ENCODE measurements around the gene SDHAF1. TPM values are rescaled to one million over a fixed set of nuclear protein-coding genes. Genes with fewer than 3 reads are reported as not detected.

The SDHAF1 gene
- total and polyA plus RNA-seq, 2 experiments from 2014 or later = 28.6 to 36.5 TPM

GRCh38 chr19:35996777-35997176, 1.8 kb downstream of the SDHAF1 start:
- DNase-seq (ENCODE audit: low spot score) = no peak
- no peaks in the 10 kb centered on the region for H3K9me2 ChIP-seq (replicated peaks; ENCODE audit: insufficient read depth)
- H3K4me3 ChIP-seq = no peak overlapping the region
- no peaks in the 10 kb centered on the region for H3K27me3 ChIP-seq
- peak overlapping the region; percentile 91 for H3K4me2 ChIP-seq
- TF ChIP-seq, protein P1, sequence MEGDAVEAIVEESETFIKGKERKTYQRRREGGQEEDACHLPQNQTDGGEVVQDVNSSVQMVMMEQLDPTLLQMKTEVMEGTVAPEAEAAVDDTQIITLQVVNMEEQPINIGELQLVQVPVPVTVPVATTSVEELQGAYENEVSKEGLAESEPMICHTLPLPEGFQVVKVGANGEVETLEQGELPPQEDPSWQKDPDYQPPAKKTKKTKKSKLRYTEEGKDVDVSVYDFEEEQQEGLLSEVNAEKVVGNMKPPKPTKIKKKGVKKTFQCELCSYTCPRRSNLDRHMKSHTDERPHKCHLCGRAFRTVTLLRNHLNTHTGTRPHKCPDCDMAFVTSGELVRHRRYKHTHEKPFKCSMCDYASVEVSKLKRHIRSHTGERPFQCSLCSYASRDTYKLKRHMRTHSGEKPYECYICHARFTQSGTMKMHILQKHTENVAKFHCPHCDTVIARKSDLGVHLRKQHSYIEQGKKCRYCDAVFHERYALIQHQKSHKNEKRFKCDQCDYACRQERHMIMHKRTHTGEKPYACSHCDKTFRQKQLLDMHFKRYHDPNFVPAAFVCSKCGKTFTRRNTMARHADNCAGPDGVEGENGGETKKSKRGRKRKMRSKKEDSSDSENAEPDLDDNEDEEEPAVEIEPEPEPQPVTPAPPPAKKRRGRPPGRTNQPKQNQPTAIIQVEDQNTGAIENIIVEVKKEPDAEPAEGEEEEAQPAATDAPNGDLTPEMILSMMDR (IDR thresholded peaks at IDR 0.05; ENCODE audit: poor library complexity) = no peak
- TF ChIP-seq EZH2phosphoT487 (IDR thresholded peaks at IDR 0.05; ENCODE audit: low read depth, severe bottlenecking, unreplicated experiment) (no peak), EZH2 (IDR thresholded peaks at IDR 0.05; ENCODE audit: borderline replicate concordance) (no peak)
- H3K27ac ChIP-seq = no peak overlapping the region
- 94% methylated on average over 8 of the region's 8 CpGs for WGBS (ENCODE audit: low lambda C conversion rate, missing lambda C conversion rate)
- H4K20me1 ChIP-seq (ENCODE audit: insufficient read depth, poor library complexity, severe bottlenecking) = no peaks in the 10 kb centered on the region
- H3K36me3 ChIP-seq (replicated peaks; ENCODE audit: insufficient read depth, low read depth) = no peaks in the 10 kb centered on the region
- no peak overlapping the region for H2AFZ ChIP-seq
- no peaks in the 10 kb centered on the region for H3K9me3 ChIP-seq (ENCODE audit: low read depth)
- H3K4me1 ChIP-seq (ENCODE audit: insufficient read depth) = no peaks in the 10 kb centered on the region
- H3K79me2 ChIP-seq = peaks cover 47% of the 10 kb centered on the region

DNA sequence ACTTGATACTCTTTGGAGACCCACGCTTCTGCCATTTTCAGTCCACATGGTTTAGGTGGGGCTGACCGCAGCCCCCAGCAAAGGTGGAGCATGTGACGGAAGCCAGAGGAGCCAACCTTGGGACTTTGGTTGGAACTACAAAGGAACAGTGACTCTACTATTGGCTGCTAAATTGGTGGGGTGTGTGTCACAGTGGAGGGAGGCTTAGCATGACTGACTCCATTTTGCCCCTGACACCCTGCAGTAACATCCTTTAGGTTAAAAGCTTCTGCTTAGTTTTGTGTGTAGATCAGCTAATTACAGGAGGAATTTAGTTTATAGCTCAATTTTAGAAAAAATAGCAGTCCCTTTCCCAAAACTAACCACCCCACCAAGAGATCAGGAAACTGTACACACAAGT, 6.6 kb downstream of the SDHAF1 start:
- no peak for DNase-seq (ENCODE audit: low spot score)
- Histone ChIP-seq H3K4me1 (ENCODE audit: insufficient read depth) (no peaks in the 10 kb centered on the region), H2AFZ (no peak overlapping the region), H3K27ac (no peak overlapping the region), H3K36me3 (replicated peaks; ENCODE audit: insufficient read depth, low read depth) (no peaks in the 10 kb centered on the region), H3K4me3 (no peak overlapping the region), H4K20me1 (ENCODE audit: insufficient read depth, poor library complexity, severe bottlenecking) (no peaks in the 10 kb centered on the region), H3K9me3 (ENCODE audit: low read depth) (no peaks in the 10 kb centered on the region), H3K4me2 (no peak overlapping the region), H3K27me3 (no peaks in the 10 kb centered on the region), H3K79me2 (peaks cover 34% of the 10 kb centered on the region), H3K9me2 (replicated peaks; ENCODE audit: insufficient read depth) (no peaks in the 10 kb centered on the region)
- WGBS (ENCODE audit: low lambda C conversion rate, missing lambda C conversion rate) = 96% methylated on average over 3 of the region's 3 CpGs
- TF ChIP-seq EZH2phosphoT487 (IDR thresholded peaks at IDR 0.05; ENCODE audit: low read depth, severe bottlenecking, unreplicated experiment) = no peak
- no peak for TF ChIP-seq EZH2 (IDR thresholded peaks at IDR 0.05; ENCODE audit: borderline replicate concordance)
- TF ChIP-seq, protein P1 (IDR thresholded peaks at IDR 0.05; ENCODE audit: poor library complexity) = no peak

- DNase-seq (ENCODE audit: low spot score) = no peak
- Histone ChIP-seq H3K4me3 (no peak overlapping the region), H3K9me2 (replicated peaks; ENCODE audit: insufficient read depth) (no peaks in the 10 kb centered on the region), H3K4me2 (no peak overlapping the region), H4K20me1 (ENCODE audit: insufficient read depth, poor library complexity, severe bottlenecking) (no peaks in the 10 kb centered on the region), H3K27me3 (no peaks in the 10 kb centered on the region), H3K27ac (no peak overlapping the region), H3K9me3 (ENCODE audit: low read depth) (no peaks in the 10 kb centered on the region), H3K79me2 (peaks cover 28% of the 10 kb centered on the region), H3K4me1 (ENCODE audit: insufficient read depth) (no peaks in the 10 kb centered on the region), H2AFZ (no peak overlapping the region), H3K36me3 (replicated peaks; ENCODE audit: insufficient read depth, low read depth) (no peaks in the 10 kb centered on the region)
- TF ChIP-seq EZH2phosphoT487 (IDR thresholded peaks at IDR 0.05; ENCODE audit: low read depth, severe bottlenecking, unreplicated experiment) = no peak
- TF ChIP-seq, protein P1 (IDR thresholded peaks at IDR 0.05; ENCODE audit: poor library complexity) = no peak
- no peak for TF ChIP-seq EZH2 (IDR thresholded peaks at IDR 0.05; ENCODE audit: borderline replicate concordance)
- 95% methylated on average over 4 of the region's 4 CpGs for WGBS (ENCODE audit: low lambda C conversion rate, missing lambda C conversion rate)
These were observed 8.3 kb downstream of the SDHAF1 start for GRCh38 chr19:36003284-36003683.

DNA sequence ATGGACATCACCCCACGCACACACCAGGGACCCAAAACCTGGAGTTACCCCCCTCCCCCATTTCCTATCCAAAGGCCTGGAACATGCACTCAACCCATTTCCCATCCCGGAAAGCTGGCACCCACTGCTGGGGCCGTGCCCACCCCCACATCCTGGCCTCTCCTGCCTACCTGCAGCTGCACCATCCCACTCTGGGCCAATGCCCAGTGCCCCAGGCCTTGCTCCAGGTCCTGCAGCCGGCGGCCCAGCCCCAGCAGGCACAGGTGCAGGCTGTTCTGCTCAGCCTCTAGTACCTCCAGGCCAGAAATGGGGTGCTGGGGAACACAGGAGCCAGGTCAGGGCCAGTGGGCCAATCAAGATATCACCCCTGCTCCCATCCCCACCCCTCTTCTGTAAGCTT, 12.0 kb downstream of the SDHAF1 start:
- 90% methylated on average over 5 of the region's 5 CpGs for WGBS (ENCODE audit: low lambda C conversion rate, missing lambda C conversion rate)
- Histone ChIP-seq H4K20me1 (ENCODE audit: insufficient read depth, poor library complexity, severe bottlenecking) (no peaks in the 10 kb centered on the region), H3K79me2 (peaks cover 9% of the 10 kb centered on the region), H3K27me3 (no peaks in the 10 kb centered on the region), H3K27ac (no peak overlapping the region), H3K9me2 (replicated peaks; ENCODE audit: insufficient read depth) (no peaks in the 10 kb centered on the region), H3K4me3 (no peak overlapping the region), H3K4me1 (ENCODE audit: insufficient read depth) (peaks cover 4% of the 10 kb centered on the region), H2AFZ (no peak overlapping the region), H3K36me3 (replicated peaks; ENCODE audit: insufficient read depth, low read depth) (no peaks in the 10 kb centered on the region), H3K9me3 (ENCODE audit: low read depth) (no peaks in the 10 kb centered on the region), H3K4me2 (no peak overlapping the region)
- no peak for DNase-seq (ENCODE audit: low spot score)
- TF ChIP-seq, protein P1 (IDR thresholded peaks at IDR 0.05; ENCODE audit: poor library complexity) = no peak
- TF ChIP-seq EZH2phosphoT487 (IDR thresholded peaks at IDR 0.05; ENCODE audit: low read depth, severe bottlenecking, unreplicated experiment) (no peak), EZH2 (IDR thresholded peaks at IDR 0.05; ENCODE audit: borderline replicate concordance) (no peak)
